ENCODE results near the gene RNF227. TPM values are rescaled to one million over a fixed set of nuclear protein-coding genes. Genes with fewer than 3 reads are reported as not detected.
A peak's percentile ranks its signal among the peaks of the same experiment; 100 is the strongest.

RNF227 gene
- total and polyA plus RNA-seq, 10 of the 15 experiments (the other 5 are each of a cell fraction or from before 2014, with no cell fraction given), result 0.49 to 5.0 (median 1.3) TPM

DNA sequence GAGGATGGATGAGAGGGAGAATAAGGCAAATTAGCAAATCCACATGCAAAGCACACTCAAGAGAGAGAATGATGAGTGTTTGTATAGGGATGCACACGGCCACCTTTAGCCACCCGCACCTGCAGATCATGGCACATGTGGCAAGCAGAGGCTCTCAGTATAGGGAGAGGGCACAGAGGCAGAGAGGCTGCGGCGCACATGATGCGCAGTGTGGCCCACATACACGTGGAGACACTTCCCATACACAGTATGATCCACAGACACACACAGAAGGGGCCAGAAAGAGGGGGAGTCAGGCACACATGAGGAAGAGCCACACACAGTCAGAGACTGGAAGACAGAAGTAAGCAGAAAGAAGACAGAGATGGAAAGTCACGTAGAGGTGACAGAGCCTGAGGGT lies 34.0 kb downstream of the RNF227 start:
- peak overlapping the region; percentile 58 for H3K4me3 ChIP-seq
- SMC1A ChIA-PET (ENCODE audit: uncharacterized antibody, unreplicated experiment), result interaction anchor here (1.2 to 1.3 kb wide), 2 partner anchors 16 to 41 kb away, joined by 3 to 4 read pairs; no protein-coding TSS in a partner anchor
- no peaks in the 10 kb centered on the region for H3K27me3 ChIP-seq (replicated peaks in 1 of 2; ENCODE audit: control insufficient read depth in 2 of 2, insufficient read depth in 2 of 2, low read length in 1 of 2)
- H3K9me3 ChIP-seq (replicated peaks; ENCODE audit: control insufficient read depth, insufficient read depth, low read length), result no peaks in the 10 kb centered on the region
- ATAC-seq (peak; percentile 6), DNase-seq (ENCODE audit: low read depth, low spot score) (no peak), FAIRE-seq (peak; percentile 38)
- POLR2A ChIA-PET, result interaction anchor here (1.0 to 1.5 kb wide), 3 partner anchors 10 to 46 kb away, joined by 3 to 8 read pairs (median 3); no protein-coding TSS in a partner anchor
- intact Hi-C loops (cut with micrococcal nuclease; ENCODE audit: unreplicated experiment) (no loop called here), in situ Hi-C loops (cut with MboI) (no loop called here)
- no peak overlapping the region for H3K27ac ChIP-seq (ENCODE audit: control insufficient read depth, insufficient read depth)
- no peak overlapping the region for H2AFZ ChIP-seq (ENCODE audit: control insufficient read depth, low read depth, low read length)
- CTCF ChIA-PET, result interaction anchor here (1.0 to 8.9 kb wide), 6 partner anchors 13 to 159 kb away, joined by 3 to 75 read pairs (median 4); partner anchors contain the start of gene NAA38
- WGBS (ENCODE audit: insufficient coverage, insufficient replicate concordance, low lambda C conversion rate, missing lambda C conversion rate), result 41% methylated on average over 7 of the region's 7 CpGs
- no TSS peak for BruUV-seq (replicated peaks)
- peaks cover 15% of the 10 kb centered on the region for H3K4me1 ChIP-seq (ENCODE audit: control insufficient read depth, insufficient read depth, low read length)
- no peaks in the 10 kb centered on the region for H4K20me1 ChIP-seq (ENCODE audit: control insufficient read depth, insufficient read depth)
- peaks cover 24% of the 10 kb centered on the region for H3K79me2 ChIP-seq (ENCODE audit: control insufficient read depth, insufficient read depth, low read length)
- peak overlapping the region; percentile 57 for H3K4me2 ChIP-seq (ENCODE audit: control insufficient read depth, insufficient read depth)
- RAD21 ChIA-PET (ENCODE audit: unreplicated experiment), result interaction anchor here (0.6 to 0.8 kb wide), 2 partner anchors 25 to 31 kb away, joined by 3 read pairs; partner anchors contain the start of gene NAA38
- peak overlapping the region; percentile 4; the same call in 1 of the 2 replicates for H3K9ac ChIP-seq (ENCODE audit: control insufficient read depth, insufficient read depth, low read length)
- H3K36me3 ChIP-seq (ENCODE audit: control insufficient read depth in 2 of 2, insufficient read depth in 2 of 2, low read length in 1 of 2), result peaks cover 0 to 2% of the 10 kb centered on the region in 2 experiments; a peak in 1 of 4 replicates
- TF ChIP-seq, protein P1, sequence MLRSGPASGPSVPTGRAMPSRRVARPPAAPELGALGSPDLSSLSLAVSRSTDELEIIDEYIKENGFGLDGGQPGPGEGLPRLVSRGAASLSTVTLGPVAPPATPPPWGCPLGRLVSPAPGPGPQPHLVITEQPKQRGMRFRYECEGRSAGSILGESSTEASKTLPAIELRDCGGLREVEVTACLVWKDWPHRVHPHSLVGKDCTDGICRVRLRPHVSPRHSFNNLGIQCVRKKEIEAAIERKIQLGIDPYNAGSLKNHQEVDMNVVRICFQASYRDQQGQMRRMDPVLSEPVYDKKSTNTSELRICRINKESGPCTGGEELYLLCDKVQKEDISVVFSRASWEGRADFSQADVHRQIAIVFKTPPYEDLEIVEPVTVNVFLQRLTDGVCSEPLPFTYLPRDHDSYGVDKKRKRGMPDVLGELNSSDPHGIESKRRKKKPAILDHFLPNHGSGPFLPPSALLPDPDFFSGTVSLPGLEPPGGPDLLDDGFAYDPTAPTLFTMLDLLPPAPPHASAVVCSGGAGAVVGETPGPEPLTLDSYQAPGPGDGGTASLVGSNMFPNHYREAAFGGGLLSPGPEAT (IDR thresholded peaks at IDR 0.05; ENCODE audit: low read depth), result no peak
- TF ChIP-seq FOXM1 (IDR thresholded peaks at IDR 0.05; ENCODE audit: low read depth, low read length) (no peak), BHLHE40 (IDR thresholded peaks at IDR 0.05; ENCODE audit: borderline replicate concordance in 1 of 2, low read depth in 2 of 2, low read length in 1 of 2) (peak in 1 of 2 experiments; percentile 19; a peak in 1 of 4 replicates)

Measured in GM12878 (cell line).